ENCODE results near the gene ESR2. TPM values are rescaled to one million over a fixed set of nuclear protein-coding genes. Genes with fewer than 3 reads are reported as not detected.

ESR2 gene
- total and polyA plus RNA-seq, 4 donors: 0.01 to 0.28 (median 0.09) TPM

- peaks cover 0 to 6% (median 3%) of the 10 kb centered on the region in 4 donors for H3K27me3 ChIP-seq (ENCODE audit: control insufficient read depth in 4 of 4, insufficient read depth in 4 of 4, low read length in 3 of 4)
- no peak for DNase-seq (ENCODE audit: low spot score)
- no peaks in the 10 kb centered on the region for H3K36me3 ChIP-seq (ENCODE audit: control insufficient read depth in 4 of 4, insufficient read depth in 3 of 4, low read depth in 1 of 4, low read length in 3 of 4)
- no peak overlapping the region for H3K9ac ChIP-seq (ENCODE audit: low read depth in 1 of 2, low read length in 2 of 2)
- H3K4me3 ChIP-seq (ENCODE audit: low read depth in 1 of 3, low read length in 3 of 3): no peak overlapping the region
- TF ChIP-seq CTCF (IDR thresholded peaks at IDR 0.05; ENCODE audit: low read depth, low read length, missing input control) (no peak), TAF1 (conservative IDR thresholded peaks at IDR 0.05) (no peak), HNF4G (IDR thresholded peaks at IDR 0.05) (no peak), YY1 (IDR thresholded peaks at IDR 0.05) (no peak), REST (IDR thresholded peaks at IDR 0.05) (no peak), EGR1 (IDR thresholded peaks at IDR 0.05; ENCODE audit: low read depth in 2 of 2) (no peak), FOXA1 (IDR thresholded peaks at IDR 0.05) (no peak), HNF4A (conservative IDR thresholded peaks at IDR 0.05) (no peak)
- no peak overlapping the region for H3K27ac ChIP-seq (ENCODE audit: low read depth in 1 of 2, low read length in 2 of 2)
- H3K9me3 ChIP-seq (ENCODE audit: control insufficient read depth in 4 of 4, low read length in 3 of 4): no peaks in the 10 kb centered on the region
- peaks cover 5 to 14% (median 12%) of the 10 kb centered on the region in 4 donors for H3K4me1 ChIP-seq (ENCODE audit: control insufficient read depth in 4 of 4, insufficient read depth in 4 of 4, low read length in 3 of 4)
Observed at GRCh38 chr14:64296561-64296960, 2.4 kb upstream of the ESR2 start.

DNA sequence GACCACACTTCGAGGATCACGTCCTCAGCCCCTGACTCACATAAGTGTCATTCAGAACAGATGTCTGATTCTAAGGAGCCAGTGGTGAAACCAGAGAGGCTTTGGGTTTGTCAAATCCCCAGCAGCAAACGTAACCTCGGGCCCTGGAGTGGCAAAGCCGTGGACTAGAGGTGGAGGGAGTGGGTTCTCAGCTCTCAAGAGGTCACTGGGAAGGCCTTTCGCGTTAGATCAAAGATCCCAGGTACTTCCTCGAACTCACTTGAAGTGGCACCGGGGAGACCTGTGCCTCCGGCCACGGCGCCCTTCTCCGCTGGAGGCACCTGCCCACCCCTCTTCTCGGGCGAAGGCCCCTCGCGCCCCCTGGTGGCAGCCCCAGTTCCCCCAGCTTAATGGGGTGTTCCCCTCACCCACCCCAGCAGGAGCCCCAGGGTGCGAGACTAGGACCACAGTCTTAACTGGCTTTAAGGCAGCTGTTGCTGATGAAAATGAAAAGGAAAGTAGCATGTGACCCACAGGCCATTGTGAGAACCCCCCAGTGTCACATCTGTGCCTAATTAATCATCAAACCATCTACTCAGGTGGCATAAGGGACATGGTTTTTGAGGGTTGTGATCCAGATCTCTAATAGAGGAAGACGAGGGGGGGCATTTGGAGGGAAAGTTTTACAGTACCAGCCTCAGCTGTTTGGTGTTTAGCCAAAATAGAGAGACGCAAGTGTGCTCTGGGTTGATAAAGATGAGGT lies 672 bp upstream of the ESR2 start:
- H3K9me3 ChIP-seq (ENCODE audit: control insufficient read depth in 4 of 4, low read length in 3 of 4): no peaks in the 10 kb centered on the region
- no peaks in the 10 kb centered on the region for H3K36me3 ChIP-seq (ENCODE audit: control insufficient read depth in 4 of 4, insufficient read depth in 3 of 4, low read depth in 1 of 4, low read length in 3 of 4)
- H3K4me1 ChIP-seq (ENCODE audit: control insufficient read depth in 4 of 4, insufficient read depth in 4 of 4, low read length in 3 of 4): peaks cover 5 to 14% (median 12%) of the 10 kb centered on the region in 4 donors
- TF ChIP-seq CTCF (IDR thresholded peaks at IDR 0.05; ENCODE audit: low read depth, low read length, missing input control) (peak; percentile 61), RXRA (IDR thresholded peaks at IDR 0.05) (no peak), GABPA (IDR thresholded peaks at IDR 0.05 in 1 of 2, conservative IDR thresholded peaks at IDR 0.05 in 1 of 2) (no peak), RAD21 (IDR thresholded peaks at IDR 0.05) (peak; percentile 68 to 82), REST (IDR thresholded peaks at IDR 0.05) (no peak), HNF4G (IDR thresholded peaks at IDR 0.05) (no peak)
- TF ChIP-seq, protein P1, sequence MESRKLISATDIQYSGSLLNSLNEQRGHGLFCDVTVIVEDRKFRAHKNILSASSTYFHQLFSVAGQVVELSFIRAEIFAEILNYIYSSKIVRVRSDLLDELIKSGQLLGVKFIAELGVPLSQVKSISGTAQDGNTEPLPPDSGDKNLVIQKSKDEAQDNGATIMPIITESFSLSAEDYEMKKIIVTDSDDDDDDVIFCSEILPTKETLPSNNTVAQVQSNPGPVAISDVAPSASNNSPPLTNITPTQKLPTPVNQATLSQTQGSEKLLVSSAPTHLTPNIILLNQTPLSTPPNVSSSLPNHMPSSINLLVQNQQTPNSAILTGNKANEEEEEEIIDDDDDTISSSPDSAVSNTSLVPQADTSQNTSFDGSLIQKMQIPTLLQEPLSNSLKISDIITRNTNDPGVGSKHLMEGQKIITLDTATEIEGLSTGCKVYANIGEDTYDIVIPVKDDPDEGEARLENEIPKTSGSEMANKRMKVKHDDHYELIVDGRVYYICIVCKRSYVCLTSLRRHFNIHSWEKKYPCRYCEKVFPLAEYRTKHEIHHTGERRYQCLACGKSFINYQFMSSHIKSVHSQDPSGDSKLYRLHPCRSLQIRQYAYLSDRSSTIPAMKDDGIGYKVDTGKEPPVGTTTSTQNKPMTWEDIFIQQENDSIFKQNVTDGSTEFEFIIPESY (IDR thresholded peaks at IDR 0.05): no peak
- 10% methylated on average over 20 of the region's 20 CpGs for WGBS
- H3K27ac ChIP-seq (ENCODE audit: low read depth in 1 of 2, low read length in 2 of 2): no peak overlapping the region
- peaks cover 0 to 6% (median 3%) of the 10 kb centered on the region in 4 donors for H3K27me3 ChIP-seq (ENCODE audit: control insufficient read depth in 4 of 4, insufficient read depth in 4 of 4, low read length in 3 of 4)
- peak; percentile 77 for DNase-seq (ENCODE audit: low spot score)
- peak overlapping the region; percentile 28 to 45 (median 41) for H3K4me3 ChIP-seq (ENCODE audit: low read depth in 1 of 3, low read length in 3 of 3)
- H3K9ac ChIP-seq (ENCODE audit: low read depth in 1 of 2, low read length in 2 of 2): no peak overlapping the region

All from liver (tissue), 9 donors.